ENCODE results near the gene DPYSL4.

Gene DPYSL4

GRCh38 chr10:132253092-132253687, 66.4 kb downstream of the DPYSL4 start:
- in situ Hi-C loops (cut with HindIII; ENCODE audit: low sequenced_read_pairs) = no loop called here

GRCh38 chr10:132254841-132255240, 68.1 kb downstream of the DPYSL4 start:
- in situ Hi-C loops (cut with HindIII; ENCODE audit: low sequenced_read_pairs) = loop anchor here (5.0 kb wide), 1 partner anchor 87 kb away; no protein-coding TSS in a partner anchor

All from endothelial cell of hepatic sinusoid (primary cell).